ENCODE results near the gene ATP6AP1.

- TF ChIP-seq, protein P1, sequence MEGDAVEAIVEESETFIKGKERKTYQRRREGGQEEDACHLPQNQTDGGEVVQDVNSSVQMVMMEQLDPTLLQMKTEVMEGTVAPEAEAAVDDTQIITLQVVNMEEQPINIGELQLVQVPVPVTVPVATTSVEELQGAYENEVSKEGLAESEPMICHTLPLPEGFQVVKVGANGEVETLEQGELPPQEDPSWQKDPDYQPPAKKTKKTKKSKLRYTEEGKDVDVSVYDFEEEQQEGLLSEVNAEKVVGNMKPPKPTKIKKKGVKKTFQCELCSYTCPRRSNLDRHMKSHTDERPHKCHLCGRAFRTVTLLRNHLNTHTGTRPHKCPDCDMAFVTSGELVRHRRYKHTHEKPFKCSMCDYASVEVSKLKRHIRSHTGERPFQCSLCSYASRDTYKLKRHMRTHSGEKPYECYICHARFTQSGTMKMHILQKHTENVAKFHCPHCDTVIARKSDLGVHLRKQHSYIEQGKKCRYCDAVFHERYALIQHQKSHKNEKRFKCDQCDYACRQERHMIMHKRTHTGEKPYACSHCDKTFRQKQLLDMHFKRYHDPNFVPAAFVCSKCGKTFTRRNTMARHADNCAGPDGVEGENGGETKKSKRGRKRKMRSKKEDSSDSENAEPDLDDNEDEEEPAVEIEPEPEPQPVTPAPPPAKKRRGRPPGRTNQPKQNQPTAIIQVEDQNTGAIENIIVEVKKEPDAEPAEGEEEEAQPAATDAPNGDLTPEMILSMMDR (IDR thresholded peaks at IDR 0.05): no peak
- TF ChIP-seq EZH2 (IDR thresholded peaks at IDR 0.05; ENCODE audit: borderline replicate concordance, insufficient read depth, low read depth, low read length, poor library complexity, severe bottlenecking): no peak
Measured at GRCh38 chrX:154419189-154419588, 9.3 kb upstream of the ATP6AP1 start.
